KG1 (cell line): Measurements from ENCODE around the gene LRFN2.

ENCODE experiments used
- DNase-seq: peaks from one replicate; lab custom pipeline; 2025; lab: John Stamatoyannopoulos, UW

Gene LRFN2

DNA sequence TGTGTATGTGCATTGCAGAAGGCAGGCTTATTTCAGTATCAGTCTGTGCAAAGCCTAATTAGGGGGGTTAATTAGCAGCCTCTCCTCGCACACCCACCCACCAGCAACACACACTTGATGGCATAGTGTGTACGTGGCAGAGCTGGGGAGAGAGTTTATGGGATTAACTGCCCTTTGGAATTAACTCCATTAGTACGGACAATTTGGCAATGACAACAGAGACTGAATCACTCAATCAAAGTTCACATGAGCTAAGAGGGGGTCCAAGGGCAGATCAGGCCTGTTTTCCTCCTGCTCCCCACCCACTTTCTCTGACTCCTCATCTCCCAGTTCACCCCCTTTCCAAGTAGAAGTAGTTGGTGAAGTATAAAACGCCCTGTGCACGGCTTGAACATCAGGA lies 69.5 kb downstream of the LRFN2 start:
- DNase-seq: no peak

DNA sequence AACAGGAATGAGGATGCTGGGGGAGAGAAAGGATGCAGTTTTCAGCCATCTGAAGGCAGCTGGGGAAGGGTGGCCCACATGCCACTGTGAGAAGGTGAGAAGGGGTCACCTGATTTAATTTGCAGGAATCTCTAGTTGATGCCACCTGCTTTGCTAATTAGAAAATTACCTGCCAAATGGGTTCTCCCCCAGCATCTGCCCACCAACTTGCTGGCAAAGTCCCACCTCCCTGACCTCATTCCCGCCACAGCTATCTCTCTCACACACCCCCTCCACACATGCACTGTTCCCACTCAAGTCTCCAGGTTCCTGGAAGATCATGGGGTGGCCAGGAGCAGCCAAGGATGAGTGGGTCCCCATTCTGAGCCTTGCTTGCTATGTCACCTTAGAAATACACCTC lies 70.7 kb downstream of the LRFN2 start:
- no peak for DNase-seq

DNA sequence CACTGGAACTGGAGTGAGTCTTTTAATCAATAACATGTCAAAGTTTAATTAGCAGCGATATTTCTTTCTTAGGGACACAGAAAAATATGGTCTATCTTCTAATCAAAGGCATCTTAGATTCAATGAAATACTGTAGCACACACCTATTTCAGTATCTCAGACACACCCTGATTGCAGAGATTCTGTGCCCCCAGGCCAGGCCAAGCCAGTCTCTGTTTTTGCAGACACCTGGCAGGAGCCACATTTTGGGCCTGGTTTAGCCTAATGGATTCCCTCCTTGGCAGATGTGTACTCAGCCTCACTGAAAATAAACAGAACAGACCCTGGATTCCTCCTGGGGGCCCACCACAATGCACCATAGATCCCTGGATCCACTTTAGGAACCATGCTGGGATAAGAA lies 74.8 kb downstream of the LRFN2 start:
- DNase-seq: no peak

DNA sequence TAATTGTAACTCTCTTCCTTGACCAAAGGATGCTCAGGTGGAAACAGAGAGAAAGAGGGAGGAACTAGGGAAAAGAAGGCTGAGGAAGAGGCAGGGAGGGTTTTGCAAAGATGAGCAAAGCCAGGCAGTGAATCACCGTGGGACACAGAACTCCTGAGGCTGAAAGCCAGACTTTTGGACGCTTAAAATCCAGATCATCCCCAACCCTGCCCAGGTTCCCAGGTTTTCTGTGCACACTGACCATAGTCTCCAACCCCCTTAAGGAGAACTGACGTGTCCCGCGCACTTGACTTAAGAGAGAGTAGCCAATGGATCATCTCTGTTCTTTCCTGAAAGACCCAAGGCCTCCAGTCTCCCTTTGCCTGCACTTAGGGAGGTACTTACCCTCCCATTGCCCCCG lies 75.3 kb downstream of the LRFN2 start:
- DNase-seq: no peak

- no peak for DNase-seq
These were observed 76.7 kb downstream of the LRFN2 start for GRCh38 chr6:40510442-40510841.

GRCh38 chr6:40509716-40510260 lies 77.4 kb downstream of the LRFN2 start:
- DNase-seq: no peak

- DNase-seq: no peak
These were observed 78.1 kb downstream of the LRFN2 start for GRCh38 chr6:40509086-40509485.

DNA sequence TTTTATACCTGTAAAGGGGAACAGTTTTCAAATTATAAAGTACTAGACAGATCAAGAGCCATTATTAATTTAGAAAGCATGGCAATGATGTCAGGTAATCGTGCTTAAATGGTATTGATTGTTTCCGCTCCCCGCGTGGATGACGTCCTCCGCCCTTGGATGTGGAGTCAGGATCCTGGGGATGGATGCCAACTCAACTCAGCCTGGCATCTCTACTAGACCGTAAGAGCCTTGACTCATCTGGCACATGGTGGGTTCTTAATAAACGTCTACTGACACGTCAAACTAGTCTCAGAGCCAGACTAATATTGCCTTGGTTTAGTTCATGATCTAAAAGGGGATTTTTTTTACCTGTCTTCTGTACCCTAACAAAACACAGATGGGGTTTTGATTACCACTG lies 80.2 kb downstream of the LRFN2 start:
- no peak for DNase-seq

DNA sequence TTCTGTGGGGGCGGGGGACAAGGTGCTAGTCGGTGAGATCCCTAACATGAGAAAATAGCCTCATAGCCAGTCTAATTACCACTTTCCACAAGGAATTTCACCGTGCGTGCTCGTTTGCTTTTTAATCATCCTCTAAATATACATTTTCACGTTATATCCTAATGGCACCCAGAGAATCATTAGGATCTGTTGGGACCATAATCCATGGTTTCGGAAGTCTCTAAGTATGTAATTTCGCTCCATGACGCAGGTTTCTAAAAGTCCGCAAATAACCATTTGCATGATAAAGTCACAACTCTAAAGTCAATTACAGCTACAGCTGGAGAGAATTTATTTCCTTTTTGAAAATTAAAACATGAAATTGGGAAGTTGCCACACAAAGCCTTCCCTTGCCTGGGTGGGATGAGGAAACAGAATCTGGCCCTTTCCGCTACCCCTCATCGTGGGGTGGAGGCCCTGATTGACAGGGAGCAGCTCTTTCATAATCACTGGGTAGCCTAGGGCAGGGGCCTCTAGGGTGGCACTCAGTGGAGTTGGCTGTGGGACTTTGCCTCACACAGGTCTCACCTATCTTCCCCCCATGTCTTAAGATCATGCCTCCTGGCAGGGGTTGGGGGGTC lies 81.9 kb downstream of the LRFN2 start:
- DNase-seq: no peak

DNA sequence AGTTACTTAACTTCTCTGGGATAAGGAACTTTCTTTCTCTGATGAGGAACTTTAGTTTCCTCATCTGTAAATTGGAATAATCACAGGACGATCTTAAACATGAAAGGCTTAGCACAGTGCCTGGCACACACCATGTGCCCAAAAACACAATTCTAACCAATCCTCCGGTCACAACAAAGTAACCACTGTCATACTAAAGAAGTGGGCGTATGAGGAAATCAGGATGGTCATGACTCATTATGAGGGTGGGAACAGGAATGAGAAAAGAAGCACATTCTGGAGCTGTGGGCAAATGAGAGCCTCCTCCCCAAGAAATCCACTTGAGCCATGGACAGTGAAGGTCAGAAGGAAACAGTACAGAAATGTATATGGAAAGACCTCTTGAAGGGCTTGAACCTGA lies 82.9 kb downstream of the LRFN2 start:
- DNase-seq: no peak

- no peak for DNase-seq
These were observed 86.9 kb downstream of the LRFN2 start for GRCh38 chr6:40500227-40500626.

DNA sequence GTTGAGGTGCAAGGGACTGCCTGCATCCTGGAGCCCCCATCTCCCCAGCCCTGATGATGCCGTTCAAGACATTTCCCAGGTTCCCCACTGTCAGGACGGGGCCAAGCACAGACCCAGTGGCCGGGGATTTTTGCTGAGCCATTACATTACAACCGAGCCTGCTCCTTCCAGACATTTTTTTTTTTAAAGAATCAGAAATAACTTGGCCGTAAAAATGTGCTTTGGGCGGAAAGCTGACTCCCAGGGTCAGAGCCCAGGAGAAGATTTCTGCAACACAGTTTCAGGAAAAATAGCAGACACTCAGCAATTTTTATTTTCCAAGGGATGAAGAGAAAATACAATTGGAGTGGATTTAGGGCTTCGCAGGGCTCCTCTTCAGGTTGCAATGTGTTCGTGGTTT lies 87.9 kb downstream of the LRFN2 start:
- no peak for DNase-seq

DNA sequence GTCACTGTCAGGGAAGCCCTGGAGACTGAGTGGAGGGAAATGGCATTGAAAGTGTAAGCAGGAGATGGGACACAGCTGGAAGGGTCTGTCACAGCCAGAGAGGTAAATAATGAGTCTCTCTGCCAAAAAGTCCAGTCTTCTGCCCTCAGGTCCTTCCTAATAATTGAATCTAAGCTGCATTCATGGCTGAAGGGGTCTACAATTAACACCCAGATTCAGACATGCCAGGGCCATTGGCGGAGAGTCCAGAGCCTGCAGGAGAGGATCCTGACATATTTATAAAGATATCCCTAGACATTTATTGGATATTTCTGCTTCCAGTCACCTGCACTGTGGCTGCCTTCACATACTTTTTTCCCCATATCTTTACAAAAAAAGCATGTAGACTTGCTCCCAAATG lies 89.0 kb downstream of the LRFN2 start:
- no peak for DNase-seq

GRCh38 chr6:40492187-40492586 lies 95.0 kb downstream of the LRFN2 start:
- DNase-seq: no peak

DNA sequence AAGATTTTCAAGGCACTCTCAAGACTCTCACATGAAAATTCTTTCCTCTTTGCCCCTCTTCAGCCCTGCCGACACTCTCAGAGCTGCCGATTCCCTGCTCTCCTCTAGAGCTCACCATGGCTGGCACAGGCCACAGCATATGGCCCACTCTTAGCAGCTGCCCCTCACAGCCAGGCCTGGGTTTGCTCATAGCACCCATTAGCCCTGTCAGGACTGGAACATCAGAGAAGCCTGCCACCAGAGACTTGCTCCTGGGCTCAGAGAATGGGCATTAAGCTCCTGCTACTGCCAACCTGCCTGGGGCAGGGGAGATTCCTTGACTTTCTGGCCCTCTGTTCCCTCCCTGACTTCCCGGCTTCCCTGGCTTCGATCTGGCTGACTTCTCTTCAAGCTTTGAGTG lies 96.7 kb downstream of the LRFN2 start:
- DNase-seq: no peak

GRCh38 chr6:40489798-40490197 lies 97.4 kb downstream of the LRFN2 start:
- DNase-seq: no peak

DNA sequence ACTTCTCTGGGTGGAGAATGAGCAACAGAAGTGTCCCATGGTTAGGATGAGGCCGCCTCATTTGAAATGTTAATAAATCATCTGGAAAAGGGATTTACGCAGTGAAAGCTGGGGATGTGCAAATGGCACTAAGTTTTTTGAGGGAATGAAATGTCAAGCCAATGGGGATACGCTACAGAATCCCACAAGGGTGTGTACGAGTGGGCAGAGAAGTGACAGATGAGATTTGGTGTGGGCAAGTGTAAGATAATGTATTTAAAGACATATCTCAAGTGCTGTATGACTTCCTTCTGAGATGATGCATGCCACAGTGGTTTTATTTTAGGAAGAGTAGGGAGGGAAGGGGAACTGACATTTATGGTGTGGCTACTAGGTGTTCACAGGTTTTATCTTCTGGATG lies 100.6 kb downstream of the LRFN2 start:
- no peak for DNase-seq

DNA sequence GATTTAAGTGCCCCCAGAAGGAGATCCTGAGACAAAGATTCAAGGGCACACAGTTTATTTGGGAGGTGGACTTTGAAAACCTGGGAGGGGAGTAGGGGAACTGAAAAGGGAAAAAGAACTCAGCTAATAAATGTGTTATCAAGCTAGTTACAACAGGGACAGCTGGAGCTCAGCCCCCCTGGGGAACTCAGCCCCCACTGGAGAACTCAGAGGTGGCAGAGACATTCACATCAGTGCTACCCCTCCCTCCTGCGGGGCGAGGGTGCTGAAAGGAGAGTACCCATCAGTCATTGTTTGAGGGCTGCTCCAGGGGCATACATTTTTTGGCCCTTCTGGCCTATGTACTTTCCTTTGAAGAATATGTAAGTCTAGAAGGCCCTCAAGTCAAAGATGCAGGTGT lies 101.4 kb downstream of the LRFN2 start:
- no peak for DNase-seq

DNA sequence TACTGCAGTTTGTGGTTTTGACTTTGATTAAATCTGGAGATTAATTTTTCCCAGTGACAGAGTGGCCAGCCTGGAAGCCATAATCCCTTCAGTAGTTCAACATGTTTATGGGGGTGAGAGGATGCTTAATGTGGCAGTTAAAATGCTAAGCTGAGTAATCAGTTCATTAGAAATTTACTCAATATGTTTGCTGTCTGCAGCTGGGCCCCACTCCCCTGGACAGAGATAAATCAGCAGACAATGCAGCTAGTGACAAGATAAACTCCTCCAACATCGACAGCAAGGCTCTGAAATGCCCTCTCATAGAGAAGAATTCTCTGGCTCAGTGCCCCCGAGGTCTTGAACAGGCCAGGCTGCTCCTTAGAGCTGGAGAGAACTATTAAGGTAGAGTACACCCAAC lies 101.9 kb downstream of the LRFN2 start:
- DNase-seq: no peak

GRCh38 chr6:40484066-40484465 lies 103.1 kb downstream of the LRFN2 start:
- no peak for DNase-seq

DNA sequence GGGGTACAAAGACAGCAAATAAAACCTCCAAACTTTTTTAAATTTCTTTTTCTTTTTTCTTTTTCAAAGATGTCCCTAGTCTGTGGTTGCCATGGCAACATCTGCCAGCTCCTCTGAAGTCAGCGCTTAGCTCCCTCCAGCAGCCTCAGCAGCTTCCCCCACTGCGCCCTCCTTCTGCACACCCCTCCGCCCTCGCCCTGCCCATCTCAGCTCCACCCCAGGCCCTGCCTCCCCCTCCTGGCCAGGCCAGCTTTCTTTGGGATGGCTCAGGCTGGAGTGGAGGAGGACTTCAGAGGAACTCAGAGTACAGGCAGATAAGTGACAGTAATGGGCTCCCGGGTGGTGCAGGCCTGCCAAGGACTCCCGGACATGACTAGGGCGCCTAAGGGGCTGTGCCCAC lies 104.6 kb downstream of the LRFN2 start:
- no peak for DNase-seq

- no peak for DNase-seq
These were observed 106.5 kb downstream of the LRFN2 start for GRCh38 chr6:40480678-40481077.

- DNase-seq: no peak
These were observed 107.5 kb downstream of the LRFN2 start for GRCh38 chr6:40479706-40480105.
